ENCODE results near the gene PLEKHG4.

Gene PLEKHG4

DNA sequence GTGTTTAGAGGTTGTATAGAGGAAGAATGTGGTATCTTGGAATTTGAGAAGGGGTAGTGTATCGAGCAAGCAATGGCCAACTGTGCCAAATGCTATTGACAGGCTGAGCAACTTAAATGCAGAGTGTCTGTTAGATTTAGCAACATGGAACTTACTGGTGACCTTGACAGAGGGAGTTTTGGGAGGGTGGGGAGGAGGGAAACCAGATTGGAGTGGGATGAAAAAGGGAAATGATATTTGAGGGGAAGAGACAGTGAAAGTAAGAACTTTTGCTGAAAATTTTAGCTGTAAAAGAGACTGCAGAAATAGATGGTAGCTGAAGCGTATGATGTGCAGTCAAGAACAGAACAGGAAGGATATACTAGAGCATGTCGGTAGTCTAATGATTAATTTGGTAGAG lies 48.4 kb downstream of the PLEKHG4 start:
- ChIA-PET POLR2A (ENCODE audit: low non-redundant PET) (no interaction called here), CTCF (interaction anchor here (0.6 kb wide), 1 partner anchor 84 kb away, joined by 3 read pairs; no protein-coding TSS in a partner anchor)

DNA sequence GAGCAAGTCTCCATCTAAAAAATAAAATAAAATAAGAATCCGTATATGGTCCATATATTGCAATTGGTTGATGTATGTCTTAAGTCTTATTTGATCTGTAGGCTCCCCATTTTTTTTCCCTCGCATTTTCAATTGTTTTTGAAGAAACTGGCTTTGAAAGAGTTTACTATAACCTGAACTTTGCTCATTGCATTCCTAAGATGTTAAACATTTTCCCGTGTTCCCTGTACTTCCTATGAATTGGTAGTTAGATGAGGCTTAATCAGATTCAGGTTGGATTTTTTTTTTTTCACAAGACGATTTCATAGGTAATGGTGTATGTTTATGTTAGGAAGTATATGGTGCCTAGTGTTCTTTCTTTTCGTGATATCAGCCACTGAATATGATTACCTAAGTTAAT lies 50.6 kb downstream of the PLEKHG4 start:
- H3K27ac ChIP-seq = no peak overlapping the region
- POLR2A ChIA-PET (ENCODE audit: low non-redundant PET) = no interaction called here
- DNase-seq (ENCODE audit: low spot score) = no peak
- TF ChIP-seq CTCF (conservative IDR thresholded peaks at IDR 0.05; ENCODE audit: low read depth) = no peak
- CTCF ChIA-PET = no interaction called here

More for the DNA sequence above, 48.4 kb downstream of the PLEKHG4 start:
- DNase-seq (ENCODE audit: low spot score) = no peak
- no peak for TF ChIP-seq CTCF (conservative IDR thresholded peaks at IDR 0.05; ENCODE audit: low read depth)
- no peak overlapping the region for H3K27ac ChIP-seq

GRCh38 chr16:67333315-67333714 lies 54.0 kb downstream of the PLEKHG4 start:
- ChIA-PET CTCF (interaction anchor here (0.6 kb wide), 1 partner anchor 308 kb away, joined by 3 read pairs; no protein-coding TSS in a partner anchor), POLR2A (ENCODE audit: low non-redundant PET) (no interaction called here)
- no peak for TF ChIP-seq CTCF (conservative IDR thresholded peaks at IDR 0.05; ENCODE audit: low read depth)
- no peak for DNase-seq (ENCODE audit: low spot score)
- no peak overlapping the region for H3K27ac ChIP-seq

DNA sequence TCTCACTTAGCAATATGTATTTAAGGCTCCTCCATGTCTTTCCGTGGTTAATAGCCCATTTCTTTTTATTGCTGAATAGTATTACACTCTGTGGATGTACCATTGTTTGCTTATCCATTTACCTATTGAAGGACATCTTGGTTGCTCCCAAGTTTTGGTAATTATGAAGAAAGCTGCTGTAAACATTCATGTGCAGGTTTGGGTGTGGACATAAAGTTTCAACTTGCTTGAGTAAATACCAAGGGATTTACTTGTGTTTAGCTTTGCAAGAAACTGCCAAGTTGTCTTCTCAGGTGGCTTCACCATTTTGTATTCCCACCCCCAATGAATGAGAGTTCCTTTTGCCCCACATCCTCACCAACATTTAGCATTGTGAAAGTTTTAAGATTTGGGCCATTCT lies 56.8 kb downstream of the PLEKHG4 start:
- ChIA-PET POLR2A (ENCODE audit: low non-redundant PET) (no interaction called here), CTCF (interaction anchor here (0.6 kb wide), 1 partner anchor 44 kb away, joined by 3 read pairs; no protein-coding TSS in a partner anchor)
- H3K27ac ChIP-seq = no peak overlapping the region
- no peak for TF ChIP-seq CTCF (conservative IDR thresholded peaks at IDR 0.05; ENCODE audit: low read depth)
- DNase-seq (ENCODE audit: low spot score) = no peak

DNA sequence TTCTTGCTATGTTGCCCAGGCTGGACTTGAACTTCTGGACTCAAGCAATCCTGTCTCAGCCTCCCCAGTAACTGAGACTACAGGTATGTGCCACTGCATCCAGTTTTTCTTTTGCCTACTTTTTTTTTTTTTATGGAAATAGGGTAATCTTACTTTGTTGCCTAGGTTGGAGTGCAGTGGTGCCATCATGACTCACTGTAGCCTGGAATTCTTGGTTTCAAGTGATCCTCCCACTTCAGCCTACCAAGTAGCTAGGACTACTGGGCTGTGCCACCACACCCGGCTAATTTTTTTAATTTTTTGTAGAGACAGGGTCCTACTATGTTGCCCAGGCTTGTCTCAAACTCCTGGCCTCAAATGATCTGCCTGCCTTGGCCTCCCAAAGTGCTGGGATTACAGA lies 57.3 kb downstream of the PLEKHG4 start:
- POLR2A ChIA-PET (ENCODE audit: low non-redundant PET) = no interaction called here
- no peak for TF ChIP-seq CTCF (conservative IDR thresholded peaks at IDR 0.05; ENCODE audit: low read depth)
- CTCF ChIA-PET = no interaction called here
- H3K27ac ChIP-seq = no peak overlapping the region
- no peak for DNase-seq (ENCODE audit: low spot score)

Data from RWPE1 (cell line).